Amniotic stem cell (primary cell): ENCODE measurements around the gene HMCN2.
"Not testable (repeated sequence)": the region's sequence is repeated elsewhere in the genome, so short reads cannot be mapped to it uniquely, and the experiment has no call there.

Experiments used
- DNase-seq: peaks from one replicate; lab custom pipeline; 2025; lab: John Stamatoyannopoulos, UW

HMCN2 gene

GRCh38 chr9:130330202-130330862, 64.8 kb downstream of the HMCN2 start:
- DNase-seq, result no peak

GRCh38 chr9:130331061-130331460, 65.5 kb downstream of the HMCN2 start:
- no peak for DNase-seq

GRCh38 chr9:130331573-130331972, 66.0 kb downstream of the HMCN2 start:
- DNase-seq, result no peak

GRCh38 chr9:130332384-130332926, 66.9 kb downstream of the HMCN2 start:
- DNase-seq, result no peak

- no peak for DNase-seq
Observed at GRCh38 chr9:130333041-130333711, 67.6 kb downstream of the HMCN2 start.

- no peak for DNase-seq
Observed at GRCh38 chr9:130333712-130334062, 68.1 kb downstream of the HMCN2 start.

- no peak for DNase-seq
Observed at GRCh38 chr9:130334915-130335314, 69.4 kb downstream of the HMCN2 start.

GRCh38 chr9:130336027-130336610, 70.6 kb downstream of the HMCN2 start:
- no peak for DNase-seq

GRCh38 chr9:130336885-130337284, 71.3 kb downstream of the HMCN2 start:
- DNase-seq, result no peak

- no peak for DNase-seq
Observed at GRCh38 chr9:130337318-130337717, 71.8 kb downstream of the HMCN2 start.

- no peak for DNase-seq
Observed at GRCh38 chr9:130337784-130338380, 72.3 kb downstream of the HMCN2 start.

GRCh38 chr9:130338891-130339290, 73.3 kb downstream of the HMCN2 start:
- not testable (repeated sequence) for DNase-seq

GRCh38 chr9:130339306-130339705, 73.7 kb downstream of the HMCN2 start:
- no peak for DNase-seq

GRCh38 chr9:130340011-130340410, 74.5 kb downstream of the HMCN2 start:
- DNase-seq, result no peak

GRCh38 chr9:130340557-130340956, 75.0 kb downstream of the HMCN2 start:
- DNase-seq, result not testable (repeated sequence)

GRCh38 chr9:130341128-130341527, 75.6 kb downstream of the HMCN2 start:
- DNase-seq, result no peak

- DNase-seq, result no peak
Observed at GRCh38 chr9:130341839-130342713, 76.5 kb downstream of the HMCN2 start.

- no peak for DNase-seq
Observed at GRCh38 chr9:130342714-130343085, 77.1 kb downstream of the HMCN2 start.

GRCh38 chr9:130343445-130343918, 77.9 kb downstream of the HMCN2 start:
- no peak for DNase-seq

GRCh38 chr9:130344366-130344765, 78.8 kb downstream of the HMCN2 start:
- DNase-seq, result no peak

- DNase-seq, result no peak
Observed at GRCh38 chr9:130345009-130345896, 79.7 kb downstream of the HMCN2 start.
